ENCODE results near the gene TP53INP2. TPM values are rescaled to one million over a fixed set of nuclear protein-coding genes. Genes with fewer than 3 reads are reported as not detected.
"Not testable (repeated sequence)": the region's sequence is repeated elsewhere in the genome, so short reads cannot be mapped to it uniquely, and the experiment has no call there.

Gene TP53INP2, protein sequence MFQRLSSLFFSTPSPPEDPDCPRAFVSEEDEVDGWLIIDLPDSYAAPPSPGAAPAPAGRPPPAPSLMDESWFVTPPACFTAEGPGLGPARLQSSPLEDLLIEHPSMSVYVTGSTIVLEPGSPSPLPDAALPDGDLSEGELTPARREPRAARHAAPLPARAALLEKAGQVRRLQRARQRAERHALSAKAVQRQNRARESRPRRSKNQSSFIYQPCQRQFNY
- 1.8 and 3.6 TPM in 2 replicates for total RNA-seq (2022)
- percentile 39 among the genes with signal in this experiment for Bru-seq, nascent RNA
- percentile 70 among the genes with signal in this experiment for BruChase-seq, experiment 1, labeled RNA remaining after a 6-hour chase
- BruChase-seq, experiment 2, labeled RNA remaining after a 2-hour chase = percentile 49 among the genes with signal in this experiment
- long read RNA-seq, partial matches to known transcripts = 3 of 3 reads
- long read RNA-seq, other reads (novel, unspliced or antisense) = 0 of 3 reads

DNA sequence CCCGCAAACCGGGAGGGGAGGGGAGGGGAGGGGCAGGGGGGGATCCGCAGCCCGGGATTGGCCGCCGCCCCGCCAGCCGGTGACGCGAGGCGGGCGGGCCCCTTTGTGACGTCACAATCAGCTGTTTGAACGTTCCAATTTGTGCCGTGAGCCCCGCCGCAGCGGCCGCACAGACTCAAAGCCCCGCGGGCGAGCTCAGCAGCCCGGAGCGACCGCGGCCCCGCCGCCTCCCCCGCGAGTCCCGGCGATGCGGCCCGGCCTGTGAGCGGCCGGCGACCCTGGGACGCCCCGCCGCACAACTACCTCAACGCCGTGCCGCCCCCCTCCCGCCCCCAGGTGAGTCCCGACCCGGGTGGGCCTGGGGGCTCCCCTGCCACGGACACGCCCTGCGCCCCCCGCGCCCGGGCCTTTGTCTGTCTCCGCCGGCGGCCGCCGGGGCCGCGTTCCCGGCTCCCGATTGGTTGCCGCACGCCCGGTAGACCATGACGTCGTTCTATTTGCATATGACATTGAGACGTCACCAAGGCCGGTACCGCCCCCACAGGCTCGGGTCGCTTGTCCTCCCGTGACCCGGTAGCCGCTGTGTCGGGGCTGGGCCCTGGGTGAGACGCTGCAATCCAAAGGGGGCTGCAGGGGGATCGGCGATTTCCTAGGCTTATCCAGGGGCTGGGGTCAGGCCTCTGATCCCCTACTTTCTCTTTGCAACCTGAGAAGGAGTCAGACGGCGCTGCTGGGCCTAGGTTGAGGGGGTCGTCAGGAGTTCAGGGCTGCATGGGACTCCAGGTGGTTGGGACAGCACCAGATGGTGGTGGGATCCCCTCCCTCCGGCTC, at the start of gene TP53INP2:
TP53INP2 (plus strand) TSS at position 168 of the 831 bp plus-strand sequence. CDS start 4,396 bp downstream, outside the sequence.
- H3K9me3 Mint-ChIP-seq (ENCODE audit: unreplicated experiment) = no peaks in the 10 kb centered on the region
- no peaks in the 10 kb centered on the region for H3K36me3 Mint-ChIP-seq (ENCODE audit: insufficient read depth, unreplicated experiment)
- no TSS peak for BruUV-seq (replicated peaks)
- intact Hi-C loops (cut with micrococcal nuclease) = loop anchor here (1.0 to 5.0 kb wide), 3 partner anchors 28 to 392 kb away; partner anchors contain the start of gene PIGU
- DNase-seq (ENCODE audit: unreplicated experiment) = peak; percentile 76
- peak within 1 kb of the TSS; percentile 77 for H3K27ac Mint-ChIP-seq (ENCODE audit: low read depth, unreplicated experiment)
- POLR2A ChIA-PET = interaction anchor here (0.6 to 6.1 kb wide), 24 partner anchors 9 to 392 kb away, joined by 3 to 44 read pairs (median 4); partner anchors contain the start of genes DYNLRB1 and PIGU
- CTCF ChIA-PET = interaction anchor here (0.6 to 3.1 kb wide), 14 partner anchors 30 to 392 kb away, joined by 3 to 27 read pairs (median 3); no protein-coding TSS in a partner anchor
- H3K27me3 Mint-ChIP-seq (ENCODE audit: insufficient read depth, unreplicated experiment) = no peaks in the 10 kb centered on the region
- H3K4me1 Mint-ChIP-seq (ENCODE audit: insufficient read depth, unreplicated experiment) = peaks cover 8% of the 10 kb centered on the region
- peak within 1 kb of the TSS; percentile 95 for H3K4me3 Mint-ChIP-seq (ENCODE audit: unreplicated experiment)
- TF ChIP-seq, protein P1, sequence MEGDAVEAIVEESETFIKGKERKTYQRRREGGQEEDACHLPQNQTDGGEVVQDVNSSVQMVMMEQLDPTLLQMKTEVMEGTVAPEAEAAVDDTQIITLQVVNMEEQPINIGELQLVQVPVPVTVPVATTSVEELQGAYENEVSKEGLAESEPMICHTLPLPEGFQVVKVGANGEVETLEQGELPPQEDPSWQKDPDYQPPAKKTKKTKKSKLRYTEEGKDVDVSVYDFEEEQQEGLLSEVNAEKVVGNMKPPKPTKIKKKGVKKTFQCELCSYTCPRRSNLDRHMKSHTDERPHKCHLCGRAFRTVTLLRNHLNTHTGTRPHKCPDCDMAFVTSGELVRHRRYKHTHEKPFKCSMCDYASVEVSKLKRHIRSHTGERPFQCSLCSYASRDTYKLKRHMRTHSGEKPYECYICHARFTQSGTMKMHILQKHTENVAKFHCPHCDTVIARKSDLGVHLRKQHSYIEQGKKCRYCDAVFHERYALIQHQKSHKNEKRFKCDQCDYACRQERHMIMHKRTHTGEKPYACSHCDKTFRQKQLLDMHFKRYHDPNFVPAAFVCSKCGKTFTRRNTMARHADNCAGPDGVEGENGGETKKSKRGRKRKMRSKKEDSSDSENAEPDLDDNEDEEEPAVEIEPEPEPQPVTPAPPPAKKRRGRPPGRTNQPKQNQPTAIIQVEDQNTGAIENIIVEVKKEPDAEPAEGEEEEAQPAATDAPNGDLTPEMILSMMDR (IDR thresholded peaks at IDR 0.05; ENCODE audit: unreplicated experiment) = no peak

DNA sequence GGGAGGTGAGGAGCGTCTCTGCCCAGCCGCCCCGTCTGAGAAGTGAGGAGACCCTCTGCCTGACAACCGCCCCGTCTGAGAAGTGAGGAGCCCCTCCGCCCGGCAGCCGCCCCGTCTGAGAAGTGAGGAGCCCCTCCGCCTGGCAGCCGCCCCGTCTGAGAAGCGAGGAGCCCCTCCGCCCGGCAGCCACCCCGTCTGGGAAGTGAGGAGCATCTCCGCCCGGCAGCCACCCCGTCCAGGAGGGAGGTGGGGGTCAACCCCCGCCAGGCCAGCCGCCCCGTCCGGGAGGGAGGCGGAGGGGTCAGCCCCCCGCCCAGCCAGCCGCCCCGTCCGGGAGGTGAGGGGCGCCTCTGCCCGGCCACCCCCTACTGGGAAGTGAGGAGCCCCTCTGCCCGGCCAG, 45.5 kb upstream of the TP53INP2 start:
- H3K27me3 Mint-ChIP-seq (ENCODE audit: insufficient read depth, unreplicated experiment); DNase-seq (ENCODE audit: unreplicated experiment); H3K9me3 Mint-ChIP-seq (ENCODE audit: unreplicated experiment); H3K4me3 Mint-ChIP-seq (ENCODE audit: unreplicated experiment); H3K27ac Mint-ChIP-seq (ENCODE audit: low read depth, unreplicated experiment); POLR2A ChIA-PET; intact Hi-C loops (cut with micrococcal nuclease); H3K36me3 Mint-ChIP-seq (ENCODE audit: insufficient read depth, unreplicated experiment); H3K4me1 Mint-ChIP-seq (ENCODE audit: insufficient read depth, unreplicated experiment); CTCF ChIA-PET; BruUV-seq (replicated peaks): not testable (repeated sequence)

DNA sequence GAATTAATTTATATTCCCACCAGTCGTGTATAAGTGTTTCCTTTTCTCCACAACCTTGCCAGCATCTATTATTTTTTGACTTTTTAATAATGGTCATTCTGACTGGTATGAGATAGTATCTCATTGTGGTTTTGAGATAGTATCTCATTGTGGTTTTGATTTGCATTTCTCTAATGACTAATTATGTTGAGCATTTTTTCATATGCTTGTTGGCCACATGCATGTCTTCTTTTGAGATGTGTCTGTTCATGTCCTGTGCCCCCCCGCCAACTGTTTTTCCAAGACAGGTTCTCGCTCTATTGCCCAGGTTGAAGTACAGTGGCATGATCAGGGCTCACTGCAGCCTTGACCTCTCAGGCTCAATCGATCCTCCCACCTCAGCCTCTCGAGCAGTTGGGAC, 42.3 kb upstream of the TP53INP2 start:
- H3K4me1 Mint-ChIP-seq (ENCODE audit: insufficient read depth, unreplicated experiment); H3K4me3 Mint-ChIP-seq (ENCODE audit: unreplicated experiment); CTCF ChIA-PET; H3K27me3 Mint-ChIP-seq (ENCODE audit: insufficient read depth, unreplicated experiment); H3K36me3 Mint-ChIP-seq (ENCODE audit: insufficient read depth, unreplicated experiment); intact Hi-C loops (cut with micrococcal nuclease); BruUV-seq (replicated peaks); H3K27ac Mint-ChIP-seq (ENCODE audit: low read depth, unreplicated experiment); H3K9me3 Mint-ChIP-seq (ENCODE audit: unreplicated experiment): not testable (repeated sequence)
- DNase-seq (ENCODE audit: unreplicated experiment) = peak; percentile 14
- POLR2A ChIA-PET = interaction anchor here (0.9 to 2.3 kb wide), 3 partner anchors 11 to 15 kb away, joined by 3 to 8 read pairs (median 4); partner anchors contain the start of gene PIGU

DNA sequence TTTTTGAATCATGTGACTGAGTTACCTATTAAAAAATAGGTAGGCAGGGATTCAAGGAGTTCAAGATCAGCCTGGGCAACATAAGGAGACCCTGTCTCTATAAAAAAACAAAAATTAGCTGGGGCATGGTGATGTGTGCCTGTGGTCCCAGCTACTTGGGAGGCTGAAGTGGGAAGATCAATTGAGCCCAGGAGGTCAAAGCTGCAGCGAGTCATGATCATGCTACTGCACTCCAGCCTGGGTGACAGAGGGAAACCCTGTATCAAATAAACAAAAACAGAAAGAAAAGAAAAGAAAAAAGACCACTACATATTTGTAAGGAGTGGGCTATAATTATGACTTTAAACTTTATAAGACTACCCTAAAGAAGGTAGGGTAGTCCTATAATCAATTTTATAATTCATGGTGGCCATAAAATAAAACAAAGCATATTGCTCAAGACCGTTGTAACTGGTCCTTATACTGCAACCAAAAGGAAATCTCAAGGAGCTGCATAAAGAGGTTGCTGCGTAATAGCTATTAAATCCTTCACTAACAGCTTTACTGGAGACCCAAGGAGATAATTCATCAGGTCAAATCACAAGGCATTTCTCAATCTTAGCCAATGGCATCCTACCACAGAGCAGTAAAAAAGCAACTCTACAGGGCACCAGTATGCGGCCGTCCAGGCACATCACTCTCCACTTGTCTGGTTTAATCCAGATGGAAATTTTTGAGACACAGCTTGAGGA, 40.8 kb upstream of the TP53INP2 start:
- Mint-ChIP-seq H3K4me1 (ENCODE audit: insufficient read depth, unreplicated experiment) (peaks cover 10% of the 10 kb centered on the region), H3K27ac (ENCODE audit: low read depth, unreplicated experiment) (no peak overlapping the region), H3K36me3 (ENCODE audit: insufficient read depth, unreplicated experiment) (no peaks in the 10 kb centered on the region), H3K27me3 (ENCODE audit: insufficient read depth, unreplicated experiment) (no peaks in the 10 kb centered on the region), H3K4me3 (ENCODE audit: unreplicated experiment) (no peak overlapping the region), H3K9me3 (ENCODE audit: unreplicated experiment) (no peaks in the 10 kb centered on the region)
- BruUV-seq (replicated peaks) = no TSS peak
- TF ChIP-seq, protein P1 (IDR thresholded peaks at IDR 0.05; ENCODE audit: unreplicated experiment) = no peak
- POLR2A ChIA-PET = interaction anchor here (0.6 to 2.3 kb wide), 8 partner anchors 9 to 356 kb away, joined by 3 to 8 read pairs (median 4); partner anchors contain the start of genes PIGU and TP53INP2
- DNase-seq (ENCODE audit: unreplicated experiment) = no peak
- CTCF ChIA-PET = interaction anchor here (0.6 to 1.0 kb wide), 2 partner anchors 15 to 41 kb away, joined by 3 read pairs; no protein-coding TSS in a partner anchor
- intact Hi-C loops (cut with micrococcal nuclease) = no loop called here

DNA sequence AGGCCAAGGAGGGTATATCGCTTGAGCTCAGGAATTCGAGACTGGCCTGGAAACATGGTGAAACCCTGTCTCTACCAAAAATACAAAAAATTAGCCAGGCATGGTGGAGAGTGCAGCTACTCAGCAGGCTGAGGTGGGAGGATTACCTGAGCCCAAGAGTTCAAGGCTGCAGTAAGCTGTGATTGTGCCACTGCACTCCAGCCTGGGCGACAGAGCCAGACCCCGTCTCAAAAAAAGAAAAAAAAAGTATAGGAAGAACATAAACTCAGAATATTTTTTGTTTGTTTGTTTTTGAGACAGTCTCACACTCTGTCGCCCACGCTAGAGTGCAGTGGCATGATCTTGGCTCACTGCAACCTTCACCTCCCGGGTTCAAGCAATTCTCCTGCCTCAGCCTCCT, 39.4 kb upstream of the TP53INP2 start:
- CTCF ChIA-PET = interaction anchor here (0.6 kb wide), 2 partner anchors 17 to 57 kb away, joined by 3 read pairs; no protein-coding TSS in a partner anchor
- POLR2A ChIA-PET; intact Hi-C loops (cut with micrococcal nuclease): not testable (repeated sequence)

More for the DNA sequence above, 39.4 kb upstream of the TP53INP2 start:
- H3K27ac Mint-ChIP-seq (ENCODE audit: low read depth, unreplicated experiment); H3K36me3 Mint-ChIP-seq (ENCODE audit: insufficient read depth, unreplicated experiment); H3K4me1 Mint-ChIP-seq (ENCODE audit: insufficient read depth, unreplicated experiment); H3K9me3 Mint-ChIP-seq (ENCODE audit: unreplicated experiment); DNase-seq (ENCODE audit: unreplicated experiment); BruUV-seq (replicated peaks); H3K4me3 Mint-ChIP-seq (ENCODE audit: unreplicated experiment); H3K27me3 Mint-ChIP-seq (ENCODE audit: insufficient read depth, unreplicated experiment): not testable (repeated sequence)
